HepG2 (cell line): Measurements from ENCODE around the gene GSK3B. TPM values are rescaled to one million over a fixed set of nuclear protein-coding genes. Genes with fewer than 3 reads are reported as not detected.
A peak's percentile ranks its signal among the peaks of the same experiment; 100 is the strongest.

ENCODE experiments used
- ADNP ChIP-seq: sonication (generic); formaldehyde crosslinking; IDR thresholded peaks from 2 replicates; pipeline ENCODE4 v1.4.0; 2020; ENCODE audit warnings: missing genetic modification reagents
- BCL6 ChIP-seq: IDR thresholded peaks from 2 replicates; pipeline ENCODE4 v1.6.1; 2016; ENCODE audit warnings: missing genetic modification reagents, missing compliant biosample characterization
- CHCHD3 ChIP-seq: sonication (generic); formaldehyde crosslinking; IDR thresholded peaks from 2 replicates; pipeline ENCODE4 v1.8.0; 2022; ENCODE audit warnings: mild to moderate bottlenecking, missing genetic modification reagents, moderate library complexity
- FIP1L1 ChIP-seq: fragments of 200-400 bp; formaldehyde crosslinking; IDR thresholded peaks from 2 replicates; pipeline ENCODE4 v1.6.1; 2018; ENCODE audit warnings: low read depth, mild to moderate bottlenecking, low read length, moderate library complexity, borderline replicate concordance; ENCODE audit not compliant: insufficient read depth
- FOXA1 ChIP-seq, 2 experiments: fragments of 450-650 bp in 1 of 2; sonication (generic) in 1 of 2; formaldehyde crosslinking in 1 of 2; IDR thresholded peaks; 2 replicates each; pipeline versions ENCODE4 v1.4.0 to v1.6.1; 2016 to 2020; ENCODE audit warnings: missing genetic modification reagents in 1 of 2
- HDAC1 ChIP-seq: sonication (generic); formaldehyde crosslinking; IDR thresholded peaks from 2 replicates; pipeline ENCODE4 v1.5.1; 2020; ENCODE audit warnings: mild to moderate bottlenecking, missing genetic modification reagents
- HNF4A ChIP-seq: sonication (generic); formaldehyde crosslinking; IDR thresholded peaks from 2 replicates; pipeline ENCODE4 v1.4.0; 2020; ENCODE audit warnings: missing genetic modification reagents
- KLF9 ChIP-seq: IDR thresholded peaks from 2 replicates; pipeline ENCODE4 v1.6.1; 2016; ENCODE audit warnings: low read depth
- SOX6 ChIP-seq, 2 experiments: fragments of 450-650 bp in 1 of 2; sonication (generic) in 1 of 2; formaldehyde crosslinking in 1 of 2; IDR thresholded peaks; 2 replicates each; pipeline versions ENCODE4 v1.4.0 to v1.6.1; 2017 to 2020; ENCODE audit warnings: antibody characterized with exemption in 1 of 2, mild to moderate bottlenecking in 1 of 2, missing genetic modification reagents in 1 of 2
- SP5 ChIP-seq: IDR thresholded peaks from 2 replicates; pipeline ENCODE4 v1.6.1; 2016; ENCODE audit warnings: low read depth, borderline replicate concordance
- TEF ChIP-seq: sonication (generic); formaldehyde crosslinking; IDR thresholded peaks from 2 replicates; pipeline ENCODE4 v1.5.0; 2020; ENCODE audit warnings: missing genetic modification reagents
- ZFP1 ChIP-seq: IDR thresholded peaks from 2 replicates; pipeline ENCODE4 v1.6.1; 2016
- ZMYM2 ChIP-seq: sonication (generic); formaldehyde crosslinking; IDR thresholded peaks from 2 replicates; pipeline ENCODE4 v1.8.0; 2022; ENCODE audit warnings: mild to moderate bottlenecking, missing genetic modification reagents
- ZNF326 ChIP-seq: sonication (generic); formaldehyde crosslinking; IDR thresholded peaks from 2 replicates; pipeline ENCODE4 v1.4.0; 2020; ENCODE audit warnings: missing genetic modification reagents, borderline replicate concordance
- ZNF563 ChIP-seq: sonication (generic); formaldehyde crosslinking; IDR thresholded peaks from 2 replicates; pipeline ENCODE4 v1.8.0; 2022; ENCODE audit warnings: mild to moderate bottlenecking, moderate library complexity, missing genetic modification reagents
- ZNF605 ChIP-seq: sonication (generic); formaldehyde crosslinking; IDR thresholded peaks from 2 replicates; pipeline ENCODE4 v1.8.0; 2022; ENCODE audit warnings: mild to moderate bottlenecking, missing genetic modification reagents
- ZNF607 ChIP-seq: sonication (generic); formaldehyde crosslinking; IDR thresholded peaks from 2 replicates; pipeline ENCODE4 v1.5.1; 2020; ENCODE audit warnings: missing genetic modification reagents, mild to moderate bottlenecking, borderline replicate concordance
- ZNF639 ChIP-seq: conservative IDR thresholded peaks from 2 replicates; pipeline ENCODE4 v1.6.1; 2018; ENCODE audit warnings: missing genetic modification reagents
- ZNF749 ChIP-seq: sonication (generic); formaldehyde crosslinking; IDR thresholded peaks from 2 replicates; pipeline ENCODE4 v1.8.0; 2022; ENCODE audit warnings: mild to moderate bottlenecking, missing genetic modification reagents, moderate library complexity, borderline replicate concordance
- ZNF816 ChIP-seq: sonication (generic); formaldehyde crosslinking; IDR thresholded peaks from 2 replicates; pipeline ENCODE4 v1.8.0; 2022; ENCODE audit warnings: missing genetic modification reagents, mild to moderate bottlenecking, borderline replicate concordance
- polyA plus RNA-seq, 8 experiments: library from polyadenylated mRNA; depleted of rRNA in 3 of 8; stranded (reverse) in 7 of 8; unstranded in 1 of 8; fragments of >200 nt; fragmentation: Illumina TruSeq in 4 of 8; extraction: Trizol in 4 of 8; gene quantifications; 2 replicates each; pipeline versions ENCODE4 v1.2.1 to v1.2.3, GENCODE V29; 2011 to 2016; ENCODE audit warnings: low read depth in 4 of 8, missing spikeins in 1 of 8, mixed read lengths in 1 of 8; ENCODE audit not compliant: insufficient read depth in 1 of 8
- total RNA-seq, 5 experiments: library from RNA; depleted of rRNA; stranded (reverse); fragments of >200 nt; fragmentation: Illumina TruSeq; extraction: Trizol; gene quantifications; 2 replicates each; pipeline ENCODE4 v1.2.3, GENCODE V29; 2016; ENCODE audit warnings: low read depth in 1 of 5
- TF ChIP-seq, protein P1 (sequence below): sonication (generic); formaldehyde crosslinking; IDR thresholded peaks from 2 replicates; pipeline ENCODE4 v1.5.0; 2020; ENCODE audit warnings: missing genetic modification reagents
- TF ChIP-seq, protein P2 (sequence below), 2 experiments: IDR thresholded peaks; 2 replicates each; pipeline ENCODE4 v1.6.1; 2011 to 2012; ENCODE audit warnings: low read length in 2 of 2, borderline replicate concordance in 1 of 2, low read depth in 1 of 2, mild to moderate bottlenecking in 1 of 2, moderate library complexity in 1 of 2

Gene GSK3B
- total and polyA plus RNA-seq, 2 of the 13 experiments (the other 11 are each of a cell fraction or from before 2014, with no cell fraction given), result 22.3 to 30.1 TPM

GRCh38 chr3:119825820-119826219, 268.4 kb downstream of the GSK3B start (continued):
- TF ChIP-seq, protein P1, sequence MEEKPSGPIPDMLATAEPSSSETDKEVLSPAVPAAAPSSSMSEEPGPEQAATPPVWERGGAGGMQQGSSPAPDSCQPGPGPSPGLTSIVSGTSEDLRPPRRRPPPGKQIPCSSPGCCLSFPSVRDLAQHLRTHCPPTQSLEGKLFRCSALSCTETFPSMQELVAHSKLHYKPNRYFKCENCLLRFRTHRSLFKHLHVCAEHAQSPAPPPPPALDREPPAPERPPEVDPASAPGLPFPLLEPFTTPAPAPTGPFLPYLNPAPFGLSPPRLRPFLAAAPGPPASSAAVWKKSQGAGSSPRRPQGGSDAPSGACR (CRISPR knock-in tag), result no peak; the same call in 1 of the 2 replicates
- TF ChIP-seq ZMYM2 (0 out of 2 replicates have a peak, but pooled peaks have one; percentile 28), ZNF607 (CRISPR knock-in tag) (peak; percentile 69; the same call in 1 of the 2 replicates), ZNF605 (peak; percentile 48; the same call in 1 of the 2 replicates), TEF (no peak), HNF4A (CRISPR knock-in tag) (peak; percentile 96), BCL6 (CRISPR knock-in tag) (0 out of 2 replicates have a peak, but pooled peaks have one; percentile 38), SP5 (CRISPR knock-in tag) (0 out of 2 replicates have a peak, but pooled peaks have one; percentile 25), CHCHD3 (CRISPR knock-in tag) (no peak), ZNF639 (no peak), ZNF749 (no peak), ZNF563 (CRISPR knock-in tag) (no peak), KLF9 (no peak), ADNP (no peak), ZFP1 (no peak), ZNF326 (CRISPR knock-in tag) (no peak), ZNF816 (CRISPR knock-in tag) (no peak), SOX6 (IDR thresholded peaks at IDR 0.05) (no peak), SOX6 (CRISPR knock-in tag; IDR thresholded peaks at IDR 0.05) (peak; percentile 77), HDAC1 (CRISPR knock-in tag) (peak; percentile 75), FOXA1 (IDR thresholded peaks at IDR 0.05) (no peak), FOXA1 (CRISPR knock-in tag; IDR thresholded peaks at IDR 0.05) (peak; percentile 62), FIP1L1 (no peak)
- TF ChIP-seq, protein P2, sequence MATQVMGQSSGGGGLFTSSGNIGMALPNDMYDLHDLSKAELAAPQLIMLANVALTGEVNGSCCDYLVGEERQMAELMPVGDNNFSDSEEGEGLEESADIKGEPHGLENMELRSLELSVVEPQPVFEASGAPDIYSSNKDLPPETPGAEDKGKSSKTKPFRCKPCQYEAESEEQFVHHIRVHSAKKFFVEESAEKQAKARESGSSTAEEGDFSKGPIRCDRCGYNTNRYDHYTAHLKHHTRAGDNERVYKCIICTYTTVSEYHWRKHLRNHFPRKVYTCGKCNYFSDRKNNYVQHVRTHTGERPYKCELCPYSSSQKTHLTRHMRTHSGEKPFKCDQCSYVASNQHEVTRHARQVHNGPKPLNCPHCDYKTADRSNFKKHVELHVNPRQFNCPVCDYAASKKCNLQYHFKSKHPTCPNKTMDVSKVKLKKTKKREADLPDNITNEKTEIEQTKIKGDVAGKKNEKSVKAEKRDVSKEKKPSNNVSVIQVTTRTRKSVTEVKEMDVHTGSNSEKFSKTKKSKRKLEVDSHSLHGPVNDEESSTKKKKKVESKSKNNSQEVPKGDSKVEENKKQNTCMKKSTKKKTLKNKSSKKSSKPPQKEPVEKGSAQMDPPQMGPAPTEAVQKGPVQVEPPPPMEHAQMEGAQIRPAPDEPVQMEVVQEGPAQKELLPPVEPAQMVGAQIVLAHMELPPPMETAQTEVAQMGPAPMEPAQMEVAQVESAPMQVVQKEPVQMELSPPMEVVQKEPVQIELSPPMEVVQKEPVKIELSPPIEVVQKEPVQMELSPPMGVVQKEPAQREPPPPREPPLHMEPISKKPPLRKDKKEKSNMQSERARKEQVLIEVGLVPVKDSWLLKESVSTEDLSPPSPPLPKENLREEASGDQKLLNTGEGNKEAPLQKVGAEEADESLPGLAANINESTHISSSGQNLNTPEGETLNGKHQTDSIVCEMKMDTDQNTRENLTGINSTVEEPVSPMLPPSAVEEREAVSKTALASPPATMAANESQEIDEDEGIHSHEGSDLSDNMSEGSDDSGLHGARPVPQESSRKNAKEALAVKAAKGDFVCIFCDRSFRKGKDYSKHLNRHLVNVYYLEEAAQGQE (IDR thresholded peaks at IDR 0.05; ENCODE audit: borderline replicate concordance in 1 of 2, low read depth in 1 of 2, low read length in 2 of 2), result no peak
